ENCODE results near the gene HDLBP. TPM values are rescaled to one million over a fixed set of nuclear protein-coding genes. Genes with fewer than 3 reads are reported as not detected.

HDLBP gene
- total RNA-seq, 4 donors from 2014 or later: 239 to 310 (median 273) TPM

DNA sequence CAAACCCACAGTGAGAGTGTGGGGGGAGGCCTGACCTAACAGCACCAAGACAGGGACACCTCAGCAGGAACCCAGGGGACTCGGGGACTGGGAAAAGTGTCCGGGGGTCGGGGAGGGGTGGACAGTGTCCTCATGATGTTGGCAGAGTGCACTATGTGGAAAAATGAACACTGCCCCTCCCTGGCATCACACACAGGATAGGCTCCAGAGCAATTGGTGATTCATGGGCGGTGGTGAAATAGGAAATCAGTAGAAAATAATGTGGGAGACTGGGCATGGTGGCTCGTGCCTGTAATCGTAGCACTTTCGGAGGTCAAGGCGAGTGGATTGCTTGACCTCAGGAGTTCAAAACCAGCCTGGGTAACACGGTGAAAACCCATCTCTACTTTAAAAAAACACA is 130.6 kb downstream of the HDLBP start:
- H3K4me3 ChIP-seq: no peak overlapping the region
- peaks cover 0 to 41% (median 10%) of the 10 kb centered on the region in 3 donors for H3K36me3 ChIP-seq
- intact Hi-C loops (cut with DNase I): no loop called here
- TF ChIP-seq POLR2A (IDR thresholded peaks at IDR 0.05): no peak
- TF ChIP-seq, protein P1, sequence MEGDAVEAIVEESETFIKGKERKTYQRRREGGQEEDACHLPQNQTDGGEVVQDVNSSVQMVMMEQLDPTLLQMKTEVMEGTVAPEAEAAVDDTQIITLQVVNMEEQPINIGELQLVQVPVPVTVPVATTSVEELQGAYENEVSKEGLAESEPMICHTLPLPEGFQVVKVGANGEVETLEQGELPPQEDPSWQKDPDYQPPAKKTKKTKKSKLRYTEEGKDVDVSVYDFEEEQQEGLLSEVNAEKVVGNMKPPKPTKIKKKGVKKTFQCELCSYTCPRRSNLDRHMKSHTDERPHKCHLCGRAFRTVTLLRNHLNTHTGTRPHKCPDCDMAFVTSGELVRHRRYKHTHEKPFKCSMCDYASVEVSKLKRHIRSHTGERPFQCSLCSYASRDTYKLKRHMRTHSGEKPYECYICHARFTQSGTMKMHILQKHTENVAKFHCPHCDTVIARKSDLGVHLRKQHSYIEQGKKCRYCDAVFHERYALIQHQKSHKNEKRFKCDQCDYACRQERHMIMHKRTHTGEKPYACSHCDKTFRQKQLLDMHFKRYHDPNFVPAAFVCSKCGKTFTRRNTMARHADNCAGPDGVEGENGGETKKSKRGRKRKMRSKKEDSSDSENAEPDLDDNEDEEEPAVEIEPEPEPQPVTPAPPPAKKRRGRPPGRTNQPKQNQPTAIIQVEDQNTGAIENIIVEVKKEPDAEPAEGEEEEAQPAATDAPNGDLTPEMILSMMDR (IDR thresholded peaks at IDR 0.05): no peak
- peaks cover 0 to 9% (median 8%) of the 10 kb centered on the region in 3 donors for H3K4me1 ChIP-seq
- H3K9me3 ChIP-seq: no peaks in the 10 kb centered on the region
- WGBS, 2 donors: 71 to 75% methylated on average over 9 of the region's 9 CpGs
- no peak overlapping the region for H3K27ac ChIP-seq
- peaks cover 0 to 22% (median 0%) of the 10 kb centered on the region in 4 donors for H3K27me3 ChIP-seq
- no peak for DNase-seq

DNA sequence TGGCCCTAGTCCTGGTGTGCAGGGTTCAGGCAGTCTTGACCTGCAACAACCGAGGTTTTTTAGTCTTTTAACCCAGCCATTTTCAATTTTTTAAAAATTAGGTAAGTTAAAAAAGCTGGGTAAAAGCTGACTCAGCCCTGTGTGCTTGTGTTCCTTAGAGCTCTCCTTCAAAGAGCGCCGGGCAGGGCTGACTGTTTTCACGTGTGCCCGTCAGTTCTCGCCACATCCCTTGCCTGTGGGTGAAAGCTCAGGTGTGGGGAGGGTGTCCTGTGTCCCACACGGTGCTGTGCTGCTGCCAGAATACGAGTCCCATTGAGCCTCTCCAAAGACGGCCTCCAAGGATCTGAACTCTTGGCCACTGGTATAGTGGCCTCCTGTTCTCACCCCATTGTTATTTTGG is 132.3 kb downstream of the HDLBP start:
- DNase-seq: no peak
- TF ChIP-seq POLR2A (IDR thresholded peaks at IDR 0.05): no peak
- TF ChIP-seq, protein P1 (IDR thresholded peaks at IDR 0.05): no peak
- Histone ChIP-seq H3K4me1 (peaks cover 0 to 4% (median 4%) of the 10 kb centered on the region in 3 donors), H3K36me3 (peaks cover 7 to 58% (median 10%) of the 10 kb centered on the region in 3 donors), H3K4me3 (no peak overlapping the region), H3K27ac (no peak overlapping the region), H3K27me3 (peaks cover 0 to 14% (median 0%) of the 10 kb centered on the region in 4 donors), H3K9me3 (no peaks in the 10 kb centered on the region)
- intact Hi-C loops (cut with DNase I): no loop called here
- 83 to 88% methylated on average over 9 of the region's 9 CpGs for WGBS, 2 donors

DNA sequence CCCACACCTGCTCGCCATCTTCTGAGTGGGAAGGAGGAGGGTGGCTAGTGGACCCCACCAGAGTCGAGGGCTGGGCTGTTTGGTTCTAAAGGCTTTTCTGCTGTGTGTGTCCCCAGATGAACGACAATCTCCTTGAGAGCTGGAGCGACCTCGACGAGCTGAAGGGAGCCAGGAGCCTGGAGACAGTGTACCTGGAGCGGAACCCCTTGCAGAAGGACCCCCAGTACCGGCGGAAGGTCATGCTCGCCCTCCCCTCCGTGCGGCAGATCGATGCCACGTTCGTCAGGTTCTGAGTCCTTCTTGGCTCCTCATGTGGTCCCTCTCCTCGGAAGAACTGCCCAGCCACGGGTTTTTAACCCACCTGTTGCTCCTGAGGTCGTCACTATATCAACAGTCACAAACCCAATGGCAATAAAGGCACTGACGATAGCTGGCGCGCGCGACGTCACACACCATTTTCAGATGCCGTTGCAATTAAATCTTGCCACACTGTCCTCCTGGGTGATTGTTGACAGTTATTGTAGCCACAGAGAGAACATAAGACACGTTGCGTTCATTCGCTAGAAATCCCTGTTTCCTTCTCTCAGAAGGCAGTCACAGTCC is 132.8 kb downstream of the HDLBP start:
- no peak for DNase-seq
- Histone ChIP-seq H3K27ac (no peak overlapping the region), H3K9me3 (no peaks in the 10 kb centered on the region), H3K36me3 (peaks cover 7 to 64% (median 10%) of the 10 kb centered on the region in 3 donors), H3K27me3 (peaks cover 0 to 8% (median 0%) of the 10 kb centered on the region in 4 donors), H3K4me1 (no peaks in the 10 kb centered on the region), H3K4me3 (no peak overlapping the region)
- intact Hi-C loops (cut with DNase I): no loop called here
- WGBS, 2 donors: 88 to 90% methylated on average over 19 to 21 of the region's 28 CpGs
- TF ChIP-seq, protein P1 (IDR thresholded peaks at IDR 0.05): no peak
- TF ChIP-seq POLR2A (IDR thresholded peaks at IDR 0.05): no peak

DNA sequence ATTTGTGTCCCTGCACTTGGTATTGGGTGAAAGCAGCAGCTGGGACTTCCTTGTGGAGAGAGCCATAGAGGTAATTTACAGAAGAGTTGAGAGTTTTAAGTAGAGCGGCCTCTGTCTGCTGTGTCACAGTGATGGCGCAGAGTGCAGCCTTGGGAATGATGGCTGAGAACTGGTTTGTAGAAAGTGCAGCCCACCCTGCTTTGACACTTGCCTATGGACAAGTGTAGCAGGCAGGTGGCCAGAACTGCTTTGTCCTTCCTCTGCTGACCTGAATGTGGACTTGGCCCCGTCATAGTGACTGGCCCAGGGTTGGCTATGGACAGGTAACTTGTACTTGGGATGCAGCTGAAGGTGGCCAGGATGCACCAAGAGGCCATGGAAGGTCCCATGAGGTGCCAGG is 133.3 kb downstream of the HDLBP start:
- DNase-seq: no peak
- no peaks in the 10 kb centered on the region for H3K4me1 ChIP-seq
- peaks cover 0 to 4% (median 0%) of the 10 kb centered on the region in 4 donors for H3K27me3 ChIP-seq
- no peak overlapping the region for H3K27ac ChIP-seq
- no peaks in the 10 kb centered on the region for H3K9me3 ChIP-seq
- 90 to 100% methylated on average over 1 to 2 of the region's 3 CpGs for WGBS, 2 donors
- intact Hi-C loops (cut with DNase I): no loop called here
- H3K4me3 ChIP-seq: no peak overlapping the region
- H3K36me3 ChIP-seq: peaks cover 7 to 69% (median 10%) of the 10 kb centered on the region in 3 donors
- TF ChIP-seq, protein P1 (IDR thresholded peaks at IDR 0.05): no peak
- TF ChIP-seq POLR2A (IDR thresholded peaks at IDR 0.05): no peak

DNA sequence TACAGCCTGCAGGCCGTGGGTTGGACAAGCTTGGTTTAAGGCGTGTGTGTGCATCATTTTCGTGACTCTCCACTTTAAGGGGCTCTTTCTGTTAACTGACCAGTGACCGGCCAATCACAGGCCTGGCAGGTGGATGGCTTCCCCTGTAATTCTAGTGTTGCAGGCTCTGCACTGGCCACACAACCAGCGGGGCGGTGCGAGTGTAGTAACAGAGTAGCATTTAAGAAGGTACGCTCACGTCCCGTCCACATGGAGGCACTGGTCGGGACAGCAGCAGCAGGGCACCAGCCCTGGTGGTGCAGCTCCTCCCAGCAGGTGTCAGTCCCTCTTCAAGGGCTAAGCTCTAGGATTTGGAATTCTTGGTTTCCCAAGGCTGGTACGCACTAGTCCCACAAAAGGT is 135.0 kb downstream of the HDLBP start:
- Histone ChIP-seq H3K4me3 (no peak overlapping the region), H3K36me3 (peaks cover 10 to 85% (median 11%) of the 10 kb centered on the region in 3 donors), H3K27me3 (no peaks in the 10 kb centered on the region), H3K27ac (no peak overlapping the region), H3K4me1 (no peaks in the 10 kb centered on the region), H3K9me3 (no peaks in the 10 kb centered on the region)
- 96% methylated on average over 3 to 9 of the region's 12 CpGs for WGBS, 2 donors
- TF ChIP-seq, protein P1 (IDR thresholded peaks at IDR 0.05): no peak
- no peak for TF ChIP-seq POLR2A (IDR thresholded peaks at IDR 0.05)
- no peak for DNase-seq
- intact Hi-C loops (cut with DNase I): no loop called here
